Keratinocyte (primary cell): Measurements from ENCODE around the gene TFIP11. TPM values are rescaled to one million over a fixed set of nuclear protein-coding genes. Genes with fewer than 3 reads are reported as not detected.

ENCODE experiments used
- DNase-seq: peaks from one replicate; pipeline ENCODE4 v3.0.0-alpha.2; 2011; ENCODE audit warnings: low read depth, missing footprints, low spot score
- FAIRE-seq: peaks from 2 replicates; lab custom pipeline; 2011; peaks lifted over from hg19 to GRCh38; lab: Jason Lieb, UNC
- H2AFZ ChIP-seq: 2 replicates; pipeline ENCODE4 v1.6.0; 2012; ENCODE audit warnings: low read length, control low read depth, inconsistent platforms; ENCODE audit not compliant: control insufficient read depth
- H3K27ac ChIP-seq: 2 replicates; pipeline ENCODE4 v1.5.1; 2011; ENCODE audit warnings: low read length; ENCODE audit not compliant: control insufficient read depth, insufficient read depth
- H3K27me3 ChIP-seq: 3 replicates; pipeline ENCODE4 v1.6.0; 2011; ENCODE audit warnings: low read length; ENCODE audit not compliant: control insufficient read depth, insufficient read depth; ENCODE audit errors: extremely low read depth
- H3K36me3 ChIP-seq, 2 experiments: 2 replicates in 1 of 2; 3 replicates in 1 of 2; pipeline ENCODE4 v1.5.1; 2011; ENCODE audit warnings: low read length in 2 of 2, mild to moderate bottlenecking in 1 of 2; ENCODE audit not compliant: control insufficient read depth in 2 of 2, insufficient read depth in 2 of 2; ENCODE audit errors: extremely low read depth in 1 of 2
- H3K4me1 ChIP-seq: 3 replicates; pipeline ENCODE4 v1.5.1; 2011; ENCODE audit warnings: low read length; ENCODE audit not compliant: control insufficient read depth, insufficient read depth; ENCODE audit errors: extremely low read depth
- H3K4me2 ChIP-seq: 3 replicates; pipeline ENCODE4 v1.6.0; 2011; ENCODE audit warnings: low read depth, low read length; ENCODE audit not compliant: control insufficient read depth, insufficient read depth; ENCODE audit errors: extremely low read depth
- H3K4me3 ChIP-seq, 3 experiments: fragments of 200-600 bp in 1 of 3; sonication (generic) in 1 of 3; 2 replicates in 2 of 3; 3 replicates in 1 of 3; pipeline ENCODE4 v1.5.1; 2011 to 2016; ENCODE audit warnings: low read length in 3 of 3, mild to moderate bottlenecking in 3 of 3, control low read depth in 2 of 3, inconsistent platforms in 1 of 3, low read depth in 1 of 3, mixed read lengths in 1 of 3, mixed run types in 1 of 3, moderate library complexity in 1 of 3; ENCODE audit not compliant: control insufficient read depth in 2 of 3, insufficient read depth in 2 of 3; ENCODE audit errors: extremely low read depth in 1 of 3
- H3K79me2 ChIP-seq: 2 replicates; pipeline ENCODE4 v1.6.0; 2012; ENCODE audit warnings: low read length; ENCODE audit not compliant: control insufficient read depth, insufficient read depth
- H3K9ac ChIP-seq: 3 replicates; pipeline ENCODE4 v1.6.0; 2011; ENCODE audit warnings: low read length; ENCODE audit not compliant: control insufficient read depth, insufficient read depth; ENCODE audit errors: extremely low read depth
- H3K9me1 ChIP-seq: 3 replicates; pipeline ENCODE4 v1.6.0; 2011; ENCODE audit warnings: low read length; ENCODE audit not compliant: control insufficient read depth, insufficient read depth; ENCODE audit errors: extremely low read depth
- H3K9me3 ChIP-seq: 2 replicates; pipeline ENCODE4 v1.5.1; 2012; ENCODE audit warnings: low read depth, low read length; ENCODE audit not compliant: control insufficient read depth
- H4K20me1 ChIP-seq: 3 replicates; pipeline ENCODE4 v1.6.0; 2011; ENCODE audit warnings: low read length; ENCODE audit not compliant: control insufficient read depth, insufficient read depth; ENCODE audit errors: extremely low read depth
- EZH2 ChIP-seq: IDR thresholded peaks from one replicate; pipeline ENCODE4 v1.6.1; 2012; ENCODE audit warnings: inconsistent platforms, mild to moderate bottlenecking, low read length, moderate library complexity
- dilution Hi-C: fragments of 300-500 bp; cut with MboI; formaldehyde crosslinking; loops from one replicate; pipeline ENCODE4 v1.7.0; 2020; ENCODE audit warnings: low sequenced_read_pairs; ENCODE audit not compliant: extremely low pct_ligation_motif_present
- polyA plus RNA-seq, 5 experiments: library from polyadenylated mRNA; depleted of rRNA in 3 of 5; stranded (reverse) in 3 of 5; stranded (forward) in 1 of 5; unstranded in 1 of 5; fragments of >200 nt; gene quantifications; 1 replicate in 1 of 5; 2 replicates in 3 of 5; 3 replicates in 1 of 5; pipeline versions ENCODE4 v1.2.1 to v1.2.3, GENCODE V29; 2011 to 2012; ENCODE audit warnings: missing spikeins in 2 of 5, low read depth in 1 of 5, low replicate concordance in 1 of 5
- TF ChIP-seq, protein P1 (sequence below), 3 experiments: IDR thresholded peaks in 1 of 3; conservative IDR thresholded peaks in 1 of 3; optimal IDR thresholded peaks in 1 of 3; 2 replicates in 2 of 3; 3 replicates in 1 of 3; pipeline versions ENCODE3 to v1.5.1; 2011; ENCODE audit warnings: low read length in 3 of 3, mild to moderate bottlenecking in 3 of 3, moderate library complexity in 2 of 3, control low read depth in 1 of 3, inconsistent platforms in 1 of 3; ENCODE audit not compliant: insufficient read depth in 2 of 3; ENCODE audit errors: extremely low read depth in 1 of 3

Gene TFIP11
- polyA plus RNA-seq, 1 donor (not counting 4 experiments of a cell fraction or from before 2014, with no cell fraction given) = 30.3 TPM

DNA sequence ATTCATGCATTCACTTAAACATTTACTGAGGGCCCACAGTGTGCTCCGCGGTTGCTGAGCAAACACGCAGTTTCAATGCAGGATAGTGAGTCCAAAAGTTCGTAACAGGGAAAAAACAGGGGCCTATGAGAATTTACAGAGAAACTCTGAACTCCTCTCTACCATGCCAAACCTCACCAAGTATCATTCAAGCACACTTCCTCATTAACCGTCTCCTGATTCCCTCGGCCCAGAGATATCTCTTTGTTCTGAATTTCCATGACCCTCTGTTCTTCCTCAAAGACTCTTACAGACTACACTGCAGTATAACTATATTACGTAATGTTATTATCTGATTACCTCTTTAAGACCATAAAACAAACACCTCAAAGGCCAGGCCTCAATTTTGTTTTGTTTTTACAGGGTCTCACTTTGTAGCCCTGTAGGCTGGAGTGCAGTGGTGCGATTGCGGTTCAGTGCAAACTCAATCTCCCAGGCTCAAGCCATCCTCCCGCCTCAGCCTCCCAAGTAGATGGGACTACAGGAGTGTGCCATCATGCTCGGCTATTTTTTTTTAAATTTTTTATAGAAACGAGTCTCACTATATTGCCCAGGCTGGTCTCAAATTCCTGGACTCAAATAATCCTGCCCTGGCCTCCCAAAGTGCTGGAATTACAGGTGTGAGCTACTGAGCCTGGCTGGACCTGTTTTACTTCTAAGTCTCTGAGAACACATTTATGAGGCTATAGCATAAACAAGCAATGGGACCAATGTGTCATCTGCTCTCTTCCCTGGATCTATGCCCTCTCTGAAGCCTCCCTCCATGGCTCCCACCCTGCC lies 32.3 kb downstream of the TFIP11 start:
- FAIRE-seq = no peak
- H2AFZ ChIP-seq = no peak overlapping the region
- TF ChIP-seq, protein P1, sequence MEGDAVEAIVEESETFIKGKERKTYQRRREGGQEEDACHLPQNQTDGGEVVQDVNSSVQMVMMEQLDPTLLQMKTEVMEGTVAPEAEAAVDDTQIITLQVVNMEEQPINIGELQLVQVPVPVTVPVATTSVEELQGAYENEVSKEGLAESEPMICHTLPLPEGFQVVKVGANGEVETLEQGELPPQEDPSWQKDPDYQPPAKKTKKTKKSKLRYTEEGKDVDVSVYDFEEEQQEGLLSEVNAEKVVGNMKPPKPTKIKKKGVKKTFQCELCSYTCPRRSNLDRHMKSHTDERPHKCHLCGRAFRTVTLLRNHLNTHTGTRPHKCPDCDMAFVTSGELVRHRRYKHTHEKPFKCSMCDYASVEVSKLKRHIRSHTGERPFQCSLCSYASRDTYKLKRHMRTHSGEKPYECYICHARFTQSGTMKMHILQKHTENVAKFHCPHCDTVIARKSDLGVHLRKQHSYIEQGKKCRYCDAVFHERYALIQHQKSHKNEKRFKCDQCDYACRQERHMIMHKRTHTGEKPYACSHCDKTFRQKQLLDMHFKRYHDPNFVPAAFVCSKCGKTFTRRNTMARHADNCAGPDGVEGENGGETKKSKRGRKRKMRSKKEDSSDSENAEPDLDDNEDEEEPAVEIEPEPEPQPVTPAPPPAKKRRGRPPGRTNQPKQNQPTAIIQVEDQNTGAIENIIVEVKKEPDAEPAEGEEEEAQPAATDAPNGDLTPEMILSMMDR (optimal IDR thresholded peaks at IDR 0.05 in 1 of 3, IDR thresholded peaks at IDR 0.05 in 1 of 3, conservative IDR thresholded peaks at IDR 0.05 in 1 of 3; ENCODE audit: extremely low read depth in 1 of 3, insufficient read depth in 2 of 3, low read length in 3 of 3) = no peak
- no peak for TF ChIP-seq EZH2
- H3K27me3 ChIP-seq = no peaks in the 10 kb centered on the region
- DNase-seq = no peak
- no peaks in the 10 kb centered on the region for H3K9me1 ChIP-seq
- H3K4me3 ChIP-seq = peak overlapping the region; percentile 8 to 36 (median 29)
- peaks cover 3 to 23% of the 10 kb centered on the region in 2 experiments for H3K36me3 ChIP-seq
- H3K27ac ChIP-seq = peak overlapping the region; percentile 29
- H3K9ac ChIP-seq = no peak overlapping the region
- dilution Hi-C loops = no loop called here
- no peaks in the 10 kb centered on the region for H4K20me1 ChIP-seq
- H3K4me2 ChIP-seq = peak overlapping the region; percentile 86
- peaks cover 62% of the 10 kb centered on the region for H3K4me1 ChIP-seq
- no peaks in the 10 kb centered on the region for H3K9me3 ChIP-seq
- H3K79me2 ChIP-seq = peaks cover 26% of the 10 kb centered on the region

DNA sequence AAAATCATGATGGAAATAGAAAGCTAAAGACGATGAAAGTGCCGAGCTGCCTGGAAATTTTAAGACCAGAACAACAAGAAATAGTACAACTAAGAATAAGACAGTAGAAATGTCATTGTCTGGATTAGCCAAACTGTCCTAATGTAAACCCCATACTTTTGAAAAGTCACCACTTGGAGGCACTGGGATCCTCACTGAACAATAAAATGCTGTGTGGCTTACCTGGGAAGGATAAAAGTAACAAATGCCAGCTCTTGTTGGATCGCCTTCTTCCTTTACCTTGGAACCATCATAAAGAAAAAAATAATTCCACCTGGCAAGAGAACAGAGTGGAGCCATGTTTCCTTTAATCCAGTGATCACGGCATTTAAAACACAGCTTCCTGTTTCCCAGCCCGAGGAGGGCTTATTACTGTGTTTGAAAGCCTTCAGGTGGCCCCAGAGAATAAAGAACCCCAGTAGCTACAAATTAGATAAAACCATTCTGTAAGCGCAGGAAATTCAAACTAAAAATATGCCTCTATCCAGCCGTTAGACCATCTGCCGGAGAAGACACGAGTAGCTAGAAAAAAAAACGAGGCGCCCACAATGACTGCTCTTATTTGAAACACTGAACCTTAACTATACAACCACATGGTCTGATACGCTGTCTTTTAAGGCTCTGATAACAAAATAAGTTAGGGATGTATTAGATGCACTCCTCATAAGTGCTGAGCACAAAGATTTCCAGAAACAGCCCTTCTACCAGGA lies 33.1 kb downstream of the TFIP11 start:
- Histone ChIP-seq H3K4me3 (peak overlapping the region in 2 of 3 experiments; percentile 8 to 36), H3K36me3 (peaks cover 3 to 23% of the 10 kb centered on the region in 2 experiments)
- DNase-seq = no peak

More for the DNA sequence above, 33.1 kb downstream of the TFIP11 start:
- Histone ChIP-seq H3K4me1 (peaks cover 59% of the 10 kb centered on the region), H3K9me1 (no peaks in the 10 kb centered on the region), H3K9me3 (no peaks in the 10 kb centered on the region), H3K9ac (peak overlapping the region; percentile 9), H4K20me1 (no peaks in the 10 kb centered on the region), H3K79me2 (peaks cover 18% of the 10 kb centered on the region), H3K4me2 (peak overlapping the region; percentile 86), H2AFZ (peak overlapping the region; percentile 34), H3K27me3 (no peaks in the 10 kb centered on the region), H3K27ac (peak overlapping the region; percentile 29)
- TF ChIP-seq, protein P1 (optimal IDR thresholded peaks at IDR 0.05 in 1 of 3, IDR thresholded peaks at IDR 0.05 in 1 of 3, conservative IDR thresholded peaks at IDR 0.05 in 1 of 3; ENCODE audit: extremely low read depth in 1 of 3, insufficient read depth in 2 of 3, low read length in 3 of 3) = no peak
- TF ChIP-seq EZH2 = no peak
- dilution Hi-C loops = no loop called here
- FAIRE-seq = no peak
